LNCaP clone FGC (cell line): ENCODE results near the gene PODNL1.
"Not testable (repeated sequence)": the region's sequence is repeated elsewhere in the genome, so short reads cannot be mapped to it uniquely, and the experiment has no call there.

Experiments used
- DNase-seq: peaks from one replicate; pipeline ENCODE4 v3.0.0-alpha.2; 2011; ENCODE audit warnings: low read depth
- H3K4me3 ChIP-seq: 2 replicates; pipeline ENCODE4 v1.5.1; 2011; ENCODE audit warnings: mild to moderate bottlenecking, low read depth, low read length, control low read depth
- TF ChIP-seq, protein P1 (sequence below): IDR thresholded peaks from 2 replicates; pipeline ENCODE4 v1.5.1; 2012; ENCODE audit warnings: mild to moderate bottlenecking; ENCODE audit not compliant: control insufficient read depth, insufficient read depth; ENCODE audit errors: extremely low read depth

The PODNL1 gene

DNA sequence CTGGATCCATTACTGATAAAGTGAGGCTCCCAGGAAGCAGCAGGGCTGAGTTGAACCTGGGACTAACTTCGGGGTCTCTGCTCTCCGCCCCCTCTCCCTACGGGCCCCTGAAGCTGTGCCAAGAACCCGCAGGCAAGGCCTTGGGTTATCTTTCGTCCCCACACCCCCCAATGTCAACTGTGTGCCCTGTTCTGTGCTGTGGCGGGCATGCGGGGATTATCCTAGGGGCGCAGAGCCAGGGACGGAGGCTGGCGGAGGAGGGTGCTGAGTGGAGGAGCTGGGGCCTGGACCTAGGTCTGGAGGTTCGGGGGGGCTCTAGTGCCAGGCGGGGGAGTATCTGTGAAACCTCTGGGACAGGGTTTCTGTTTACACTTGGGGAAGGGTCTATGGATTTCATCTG is 41.5 kb upstream of the PODNL1 start:
- H3K4me3 ChIP-seq: no peak overlapping the region
- no peak for DNase-seq
- TF ChIP-seq, protein P1, sequence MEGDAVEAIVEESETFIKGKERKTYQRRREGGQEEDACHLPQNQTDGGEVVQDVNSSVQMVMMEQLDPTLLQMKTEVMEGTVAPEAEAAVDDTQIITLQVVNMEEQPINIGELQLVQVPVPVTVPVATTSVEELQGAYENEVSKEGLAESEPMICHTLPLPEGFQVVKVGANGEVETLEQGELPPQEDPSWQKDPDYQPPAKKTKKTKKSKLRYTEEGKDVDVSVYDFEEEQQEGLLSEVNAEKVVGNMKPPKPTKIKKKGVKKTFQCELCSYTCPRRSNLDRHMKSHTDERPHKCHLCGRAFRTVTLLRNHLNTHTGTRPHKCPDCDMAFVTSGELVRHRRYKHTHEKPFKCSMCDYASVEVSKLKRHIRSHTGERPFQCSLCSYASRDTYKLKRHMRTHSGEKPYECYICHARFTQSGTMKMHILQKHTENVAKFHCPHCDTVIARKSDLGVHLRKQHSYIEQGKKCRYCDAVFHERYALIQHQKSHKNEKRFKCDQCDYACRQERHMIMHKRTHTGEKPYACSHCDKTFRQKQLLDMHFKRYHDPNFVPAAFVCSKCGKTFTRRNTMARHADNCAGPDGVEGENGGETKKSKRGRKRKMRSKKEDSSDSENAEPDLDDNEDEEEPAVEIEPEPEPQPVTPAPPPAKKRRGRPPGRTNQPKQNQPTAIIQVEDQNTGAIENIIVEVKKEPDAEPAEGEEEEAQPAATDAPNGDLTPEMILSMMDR: no peak

DNA sequence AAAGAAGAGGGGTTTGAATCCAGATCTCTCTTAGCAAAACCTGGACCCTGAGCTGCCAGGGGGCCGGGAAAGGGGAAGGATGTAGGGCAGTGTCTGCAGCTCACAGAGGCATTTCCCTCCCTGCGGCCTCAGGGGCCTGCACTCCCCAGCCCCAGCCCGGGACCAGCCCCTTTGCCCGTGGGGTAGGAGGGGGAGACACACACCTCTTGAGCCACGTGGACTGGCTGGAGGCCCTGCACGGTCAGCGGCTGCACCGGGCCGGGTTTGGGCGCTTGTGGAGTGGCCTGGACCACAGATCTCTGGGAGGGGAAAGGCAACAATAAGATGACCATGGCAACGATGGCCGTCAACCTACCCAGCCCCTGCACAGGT is 41.0 kb upstream of the PODNL1 start:
- no peak overlapping the region for H3K4me3 ChIP-seq
- TF ChIP-seq, protein P1: no peak
- DNase-seq: no peak

DNA sequence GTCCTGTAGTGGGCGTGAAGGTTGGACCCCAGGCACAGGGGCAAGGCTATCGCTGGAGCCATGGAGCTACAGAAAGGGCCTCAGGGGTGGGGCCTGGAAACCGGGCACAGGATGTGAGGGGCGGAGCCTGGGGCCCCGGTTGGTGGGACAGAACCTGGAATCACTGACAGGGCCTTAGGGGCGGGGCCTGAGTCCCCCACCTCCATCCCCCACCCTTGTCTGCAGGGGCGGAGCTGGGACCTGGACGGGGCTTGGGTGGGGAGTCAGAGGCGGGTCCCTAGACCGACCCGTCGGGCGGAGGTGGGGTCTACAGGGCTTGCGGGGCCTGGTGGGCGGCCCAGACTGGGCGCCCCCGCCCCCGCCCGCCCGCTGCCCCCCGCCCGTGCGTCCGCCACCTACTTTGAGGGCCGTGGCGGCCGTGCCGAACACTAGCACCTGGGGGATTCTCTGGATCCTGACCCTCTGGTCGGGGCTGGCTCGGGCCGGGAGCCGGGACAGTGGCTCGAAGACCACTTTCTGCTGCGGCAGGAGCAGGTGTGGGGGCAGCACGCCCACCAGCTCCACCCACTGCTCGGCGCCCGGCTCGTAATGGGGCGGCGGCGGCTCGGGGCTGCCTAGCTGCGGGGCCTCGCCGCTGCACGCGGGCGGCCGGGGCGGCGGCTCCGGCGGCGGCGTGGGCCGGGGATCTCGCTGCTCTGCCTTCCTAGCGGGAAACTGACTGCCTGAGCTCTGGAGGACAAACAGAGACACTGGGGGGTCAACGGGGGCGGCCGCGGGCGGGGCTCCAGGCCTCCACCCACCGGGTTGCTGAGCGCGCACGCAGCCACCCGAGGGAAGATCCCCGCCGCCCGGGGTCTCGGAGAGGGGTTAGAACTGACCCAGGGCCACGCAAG is 40.4 kb upstream of the PODNL1 start:
- TF ChIP-seq, protein P1: no peak
- DNase-seq: no peak
- H3K4me3 ChIP-seq: no peak overlapping the region

DNA sequence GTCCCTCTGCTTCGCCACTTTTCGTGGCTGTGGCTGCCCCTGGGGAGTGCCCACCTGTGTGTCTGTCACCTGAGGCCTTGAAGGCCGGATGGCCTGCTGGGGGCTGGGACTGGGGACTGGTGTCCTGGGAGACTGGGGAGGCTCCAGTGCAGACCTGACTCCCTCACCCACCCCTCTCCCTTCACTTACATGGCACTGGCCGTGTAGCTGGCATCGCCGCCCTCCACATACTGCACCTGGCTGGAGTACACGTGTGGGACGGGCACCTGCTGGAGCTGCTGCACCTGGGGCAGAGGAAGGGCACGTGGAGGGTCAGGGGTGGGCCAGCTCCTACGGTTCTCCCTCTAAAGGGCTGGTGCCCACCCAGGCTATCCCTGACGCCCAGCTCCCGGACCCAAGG is 39.6 kb upstream of the PODNL1 start:
- no peak for DNase-seq
- TF ChIP-seq, protein P1: no peak
- H3K4me3 ChIP-seq: no peak overlapping the region

DNA sequence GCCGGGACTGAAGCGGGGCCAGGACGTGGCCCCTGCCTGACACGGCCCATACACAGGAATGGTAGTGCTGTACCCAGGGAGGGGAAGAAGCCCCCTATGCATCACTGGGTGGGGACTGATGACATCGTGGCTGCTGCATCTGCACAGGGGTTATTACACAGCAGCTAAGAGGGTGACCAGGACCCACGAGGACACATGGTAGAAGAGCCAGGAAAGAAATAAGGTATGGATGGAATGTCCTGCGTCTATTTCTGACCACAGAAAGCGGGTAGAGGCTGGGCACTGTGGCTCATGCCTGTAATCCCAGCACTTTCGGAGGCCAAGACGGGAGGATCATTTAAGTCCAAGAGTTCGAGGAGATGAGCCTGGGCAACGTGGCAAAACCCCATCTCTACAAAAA is 38.2 kb upstream of the PODNL1 start:
- H3K4me3 ChIP-seq: no peak overlapping the region
- TF ChIP-seq, protein P1: no peak
- DNase-seq: no peak

DNA sequence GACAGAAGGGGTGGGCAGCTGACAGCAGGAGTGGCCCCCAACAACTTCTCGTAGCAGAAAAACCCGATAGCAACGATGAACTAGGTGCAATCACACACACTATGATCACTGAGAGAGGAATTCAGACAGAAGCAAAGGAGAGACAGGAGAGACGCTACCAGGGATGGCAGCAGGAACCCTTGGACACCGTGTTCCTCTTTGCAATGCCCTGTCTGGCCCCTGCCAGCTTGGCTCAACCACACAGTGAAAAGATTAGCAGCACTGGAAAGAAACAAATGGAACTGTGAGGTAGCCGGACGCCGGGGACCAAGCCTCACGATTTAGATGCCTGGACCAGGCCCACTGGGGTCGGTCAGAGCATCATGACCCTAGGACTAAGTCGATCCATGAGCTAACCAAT is 37.7 kb upstream of the PODNL1 start:
- TF ChIP-seq, protein P1: no peak
- DNase-seq: no peak
- H3K4me3 ChIP-seq: no peak overlapping the region

DNA sequence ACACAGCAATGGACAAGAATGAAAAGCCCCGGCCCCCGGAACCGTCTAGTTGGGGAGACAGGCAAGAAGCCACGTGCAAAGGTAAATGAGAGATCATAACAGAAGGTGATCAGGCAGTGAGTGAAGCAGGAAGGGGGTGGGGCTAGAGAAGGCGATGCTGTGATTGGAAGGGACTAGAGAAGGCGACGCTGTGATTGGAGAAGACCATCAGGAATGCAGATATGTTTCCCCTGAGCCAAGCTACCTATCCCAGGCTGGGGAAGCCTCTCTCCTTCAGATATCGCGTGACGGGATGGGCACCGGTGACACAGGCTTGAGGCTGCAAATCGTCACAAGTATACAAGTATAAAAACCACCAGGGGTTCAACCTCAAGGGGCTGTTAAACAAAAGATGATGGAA is 35.9 kb upstream of the PODNL1 start:
- H3K4me3 ChIP-seq: no peak overlapping the region
- TF ChIP-seq, protein P1: no peak
- DNase-seq: no peak

DNA sequence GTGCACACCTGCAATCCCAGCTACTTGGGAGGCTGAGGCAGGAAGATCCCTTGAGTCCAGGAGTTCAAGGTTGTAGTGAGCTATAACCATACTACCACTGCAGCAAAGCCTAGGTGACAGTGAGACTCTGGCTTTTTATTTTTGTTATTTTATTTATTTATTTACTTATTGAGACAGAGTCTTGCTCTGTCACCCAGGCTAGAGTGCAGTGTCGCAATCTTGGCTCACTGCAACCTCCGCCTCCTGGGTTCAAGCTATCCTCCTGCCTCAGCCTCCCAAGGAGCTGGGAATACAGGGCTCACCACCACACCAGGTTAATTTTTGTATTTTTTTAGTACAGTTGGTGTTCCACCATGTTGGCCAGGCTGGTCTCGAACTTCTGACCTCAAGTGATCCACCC is 35.3 kb upstream of the PODNL1 start:
- DNase-seq: not testable (repeated sequence)

More for the DNA sequence above, 35.3 kb upstream of the PODNL1 start:
- H3K4me3 ChIP-seq: not testable (repeated sequence)
